HepG2 (cell line): ENCODE data around the gene COPS6. TPM values are rescaled to one million over a fixed set of nuclear protein-coding genes. Genes with fewer than 3 reads are reported as not detected.
A peak's percentile ranks its signal among the peaks of the same experiment; 100 is the strongest.

Experiments used
- BRD4 ChIP-seq: sonication (generic); formaldehyde crosslinking; IDR thresholded peaks from 2 replicates; pipeline ENCODE4 v1.4.0; 2020; ENCODE audit warnings: missing genetic modification reagents
- CREM ChIP-seq, 2 experiments: sonication (generic) in 1 of 2; formaldehyde crosslinking in 1 of 2; IDR thresholded peaks; 2 replicates each; pipeline versions ENCODE4 v1.4.0 to v1.6.1; 2016 to 2020; ENCODE audit warnings: antibody characterized with exemption in 1 of 2, mild to moderate bottlenecking in 1 of 2, missing genetic modification reagents in 1 of 2
- DMAP1 ChIP-seq: IDR thresholded peaks from 2 replicates; pipeline ENCODE4 v1.6.1; 2016
- DNMT1 ChIP-seq: sonication (generic); formaldehyde crosslinking; IDR thresholded peaks from 2 replicates; pipeline ENCODE4 v1.5.1; 2020; ENCODE audit warnings: mild to moderate bottlenecking, missing genetic modification reagents
- DPF2 ChIP-seq: sonication (generic); formaldehyde crosslinking; IDR thresholded peaks from 2 replicates; pipeline ENCODE4 v1.4.0; 2020; ENCODE audit warnings: mild to moderate bottlenecking, low read depth, missing genetic modification reagents, borderline replicate concordance
- FIP1L1 ChIP-seq: fragments of 200-400 bp; formaldehyde crosslinking; IDR thresholded peaks from 2 replicates; pipeline ENCODE4 v1.6.1; 2018; ENCODE audit warnings: low read depth, mild to moderate bottlenecking, low read length, moderate library complexity, borderline replicate concordance; ENCODE audit not compliant: insufficient read depth
- GPN1 ChIP-seq: sonication (generic); formaldehyde crosslinking; IDR thresholded peaks from 2 replicates; pipeline ENCODE4 v1.5.1; 2020; ENCODE audit warnings: missing genetic modification reagents, borderline replicate concordance
- HNRNPLL ChIP-seq: fragments of 200-400 bp; formaldehyde crosslinking; IDR thresholded peaks from 2 replicates; pipeline ENCODE4 v1.6.1; 2017; ENCODE audit warnings: mild to moderate bottlenecking, low read depth, low read length; ENCODE audit not compliant: poor library complexity, severe bottlenecking
- HOXD1 ChIP-seq: sonication (generic); formaldehyde crosslinking; IDR thresholded peaks from 2 replicates; pipeline ENCODE4 v1.5.0; 2020; ENCODE audit warnings: missing genetic modification reagents
- JARID2 ChIP-seq: sonication (generic); formaldehyde crosslinking; IDR thresholded peaks from 2 replicates; pipeline ENCODE4 v1.8.1; 2023; ENCODE audit warnings: missing genetic modification reagents, inconsistent platforms; ENCODE audit not compliant: insufficient replicate concordance
- JDP2 ChIP-seq: sonication (generic); formaldehyde crosslinking; IDR thresholded peaks from 2 replicates; pipeline ENCODE4 v1.8.1; 2022; ENCODE audit warnings: missing genetic modification reagents, borderline replicate concordance
- MAFG ChIP-seq: sonication (generic); formaldehyde crosslinking; IDR thresholded peaks from 2 replicates; pipeline ENCODE4 v1.5.1; 2020; ENCODE audit warnings: mild to moderate bottlenecking, missing genetic modification reagents
- PTBP1 ChIP-seq: fragments of 200-400 bp; formaldehyde crosslinking; IDR thresholded peaks from 2 replicates; pipeline ENCODE4 v1.6.1; 2018; ENCODE audit warnings: low read length, low read depth; ENCODE audit not compliant: poor library complexity, severe bottlenecking
- SAFB2 ChIP-seq: sonication (generic); formaldehyde crosslinking; IDR thresholded peaks from 2 replicates; pipeline ENCODE4 v1.5.1; 2020; ENCODE audit warnings: missing genetic modification reagents, low read depth, mild to moderate bottlenecking, borderline replicate concordance
- SKI ChIP-seq: fragments of 450-650 bp; IDR thresholded peaks from one replicate; pipeline ENCODE4 v1.6.1; 2018; ENCODE audit warnings: mild to moderate bottlenecking; ENCODE audit not compliant: partially characterized antibody
- SRF ChIP-seq: IDR thresholded peaks from 2 replicates; pipeline ENCODE4 v1.6.1; 2011; ENCODE audit warnings: mild to moderate bottlenecking, low read depth, low read length, moderate library complexity
- THAP8 ChIP-seq: sonication (generic); formaldehyde crosslinking; IDR thresholded peaks from 2 replicates; pipeline ENCODE4 v1.5.1; 2020; ENCODE audit warnings: missing genetic modification reagents, mild to moderate bottlenecking, borderline replicate concordance
- ZC3H13 ChIP-seq: sonication (generic); formaldehyde crosslinking; IDR thresholded peaks from 2 replicates; pipeline ENCODE4 v1.8.1; 2023; ENCODE audit warnings: mild to moderate bottlenecking, missing genetic modification reagents, moderate library complexity
- ZMYM4 ChIP-seq: sonication (generic); formaldehyde crosslinking; IDR thresholded peaks from 2 replicates; pipeline ENCODE4 v1.8.1; 2023; ENCODE audit warnings: mild to moderate bottlenecking, missing genetic modification reagents
- ZNF367 ChIP-seq: sonication (generic); formaldehyde crosslinking; IDR thresholded peaks from 2 replicates; pipeline ENCODE4 v1.4.0; 2020; ENCODE audit warnings: missing genetic modification reagents, borderline replicate concordance
- ZNF441 ChIP-seq: sonication (generic); formaldehyde crosslinking; IDR thresholded peaks from 2 replicates; pipeline ENCODE4 v1.7.0; 2021; ENCODE audit warnings: missing genetic modification reagents, borderline replicate concordance
- ZNF510 ChIP-seq: sonication (generic); formaldehyde crosslinking; IDR thresholded peaks from 2 replicates; pipeline ENCODE4 v1.4.0; 2020; ENCODE audit warnings: low read depth, mild to moderate bottlenecking, missing genetic modification reagents
- ZNF746 ChIP-seq: sonication (generic); formaldehyde crosslinking; IDR thresholded peaks from 2 replicates; pipeline ENCODE4 v1.8.0; 2022; ENCODE audit warnings: mild to moderate bottlenecking, missing genetic modification reagents
- polyA plus RNA-seq, 8 experiments: library from polyadenylated mRNA; depleted of rRNA in 3 of 8; stranded (reverse) in 7 of 8; unstranded in 1 of 8; fragments of >200 nt; fragmentation: Illumina TruSeq in 4 of 8; extraction: Trizol in 4 of 8; gene quantifications; 2 replicates each; pipeline versions ENCODE4 v1.2.1 to v1.2.3, GENCODE V29; 2011 to 2016; ENCODE audit warnings: low read depth in 4 of 8, missing spikeins in 1 of 8, mixed read lengths in 1 of 8; ENCODE audit not compliant: insufficient read depth in 1 of 8
- total RNA-seq, 5 experiments: library from RNA; depleted of rRNA; stranded (reverse); fragments of >200 nt; fragmentation: Illumina TruSeq; extraction: Trizol; gene quantifications; 2 replicates each; pipeline ENCODE4 v1.2.3, GENCODE V29; 2016; ENCODE audit warnings: low read depth in 1 of 5
- TF ChIP-seq, protein P1 (sequence below): sonication (generic); formaldehyde crosslinking; IDR thresholded peaks from 2 replicates; pipeline ENCODE4 v1.5.1; 2020; ENCODE audit warnings: mild to moderate bottlenecking, missing genetic modification reagents, borderline replicate concordance
- TF ChIP-seq, protein P2 (sequence below): sonication (generic); formaldehyde crosslinking; IDR thresholded peaks from 2 replicates; pipeline ENCODE4 v1.8.1; 2023; ENCODE audit warnings: mild to moderate bottlenecking, missing genetic modification reagents
- TF ChIP-seq, protein P3 (sequence below): sonication (generic); formaldehyde crosslinking; IDR thresholded peaks from 2 replicates; pipeline ENCODE4 v1.8.1; 2023; ENCODE audit warnings: mild to moderate bottlenecking, missing genetic modification reagents, borderline replicate concordance
- TF ChIP-seq, protein P4 (sequence below): sonication (generic); formaldehyde crosslinking; IDR thresholded peaks from 2 replicates; pipeline ENCODE4 v1.5.0; 2020; ENCODE audit warnings: missing genetic modification reagents

The COPS6 gene
- total and polyA plus RNA-seq, 2 of the 13 experiments (the other 11 are each of a cell fraction or from before 2014, with no cell fraction given): 33.4 to 117 TPM

DNA sequence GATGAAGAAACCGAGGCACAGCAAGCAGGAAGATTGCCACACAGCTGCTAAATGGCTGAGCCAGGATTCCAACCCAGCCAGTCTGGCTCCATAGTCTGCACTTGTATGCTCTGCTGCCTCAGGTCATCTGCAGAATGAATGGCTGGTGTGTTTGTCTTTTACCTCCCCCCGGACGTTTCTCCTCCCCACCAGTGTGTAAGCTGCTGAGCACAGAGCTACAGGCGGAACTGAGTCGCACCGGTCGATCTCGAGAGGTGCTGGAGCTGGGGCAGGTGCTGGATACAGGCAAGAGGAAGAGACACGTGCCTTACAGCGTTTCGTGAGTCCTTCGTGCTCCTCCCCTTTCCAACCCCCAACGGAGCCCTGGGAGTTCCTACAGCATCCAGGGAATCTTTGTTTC, 33.3 kb downstream of the COPS6 start (continued):
- TF ChIP-seq PTBP1 (no peak), HNRNPLL (no peak), SAFB2 (CRISPR knock-in tag) (0 out of 2 replicates have a peak, but pooled peaks have one; percentile 24), ZNF746 (CRISPR knock-in tag) (no peak), BRD4 (CRISPR knock-in tag) (no peak), GPN1 (no peak), THAP8 (CRISPR knock-in tag) (no peak), DPF2 (CRISPR knock-in tag) (no peak), ZNF510 (no peak), ZC3H13 (CRISPR knock-in tag) (no peak; the same call in 1 of the 2 replicates), JDP2 (CRISPR knock-in tag) (no peak), FIP1L1 (no peak), ZNF441 (CRISPR knock-in tag) (peak; percentile 91), DMAP1 (CRISPR knock-in tag) (peak; percentile 74), MAFG (CRISPR knock-in tag) (no peak), ZNF367 (CRISPR knock-in tag) (no peak), SRF (no peak), JARID2 (no peak), HOXD1 (CRISPR knock-in tag) (no peak), ZMYM4 (CRISPR knock-in tag) (no peak), DNMT1 (CRISPR knock-in tag) (no peak), CREM (IDR thresholded peaks at IDR 0.05) (no peak), CREM (CRISPR knock-in tag; IDR thresholded peaks at IDR 0.05) (no peak), SKI (peak; percentile 44)
- TF ChIP-seq, protein P1, sequence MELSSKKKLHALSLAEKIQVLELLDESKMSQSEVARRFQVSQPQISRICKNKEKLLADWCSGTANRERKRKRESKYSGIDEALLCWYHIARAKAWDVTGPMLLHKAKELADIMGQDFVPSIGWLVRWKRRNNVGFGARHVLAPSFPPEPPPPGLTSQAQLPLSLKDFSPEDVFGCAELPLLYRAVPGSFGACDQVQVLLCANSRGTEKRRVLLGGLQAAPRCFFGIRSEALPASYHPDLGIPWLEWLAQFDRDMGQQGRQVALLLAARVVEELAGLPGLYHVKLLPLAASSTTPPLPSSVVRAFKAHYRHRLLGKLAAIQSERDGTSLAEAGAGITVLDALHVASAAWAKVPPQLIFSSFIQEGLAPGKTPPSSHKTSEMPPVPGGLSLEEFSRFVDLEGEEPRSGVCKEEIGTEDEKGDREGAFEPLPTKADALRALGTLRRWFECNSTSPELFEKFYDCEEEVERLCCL (CRISPR knock-in tag): no peak
- TF ChIP-seq, protein P2, sequence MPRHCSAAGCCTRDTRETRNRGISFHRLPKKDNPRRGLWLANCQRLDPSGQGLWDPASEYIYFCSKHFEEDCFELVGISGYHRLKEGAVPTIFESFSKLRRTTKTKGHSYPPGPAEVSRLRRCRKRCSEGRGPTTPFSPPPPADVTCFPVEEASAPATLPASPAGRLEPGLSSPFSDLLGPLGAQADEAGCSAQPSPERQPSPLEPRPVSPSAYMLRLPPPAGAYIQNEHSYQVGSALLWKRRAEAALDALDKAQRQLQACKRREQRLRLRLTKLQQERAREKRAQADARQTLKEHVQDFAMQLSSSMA (CRISPR knock-in tag): no peak
- TF ChIP-seq, protein P3, sequence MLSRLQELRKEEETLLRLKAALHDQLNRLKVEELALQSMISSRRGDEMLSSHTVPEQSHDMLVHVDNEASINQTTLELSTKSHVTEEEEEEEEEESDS (CRISPR knock-in tag): no peak
- TF ChIP-seq, protein P4, sequence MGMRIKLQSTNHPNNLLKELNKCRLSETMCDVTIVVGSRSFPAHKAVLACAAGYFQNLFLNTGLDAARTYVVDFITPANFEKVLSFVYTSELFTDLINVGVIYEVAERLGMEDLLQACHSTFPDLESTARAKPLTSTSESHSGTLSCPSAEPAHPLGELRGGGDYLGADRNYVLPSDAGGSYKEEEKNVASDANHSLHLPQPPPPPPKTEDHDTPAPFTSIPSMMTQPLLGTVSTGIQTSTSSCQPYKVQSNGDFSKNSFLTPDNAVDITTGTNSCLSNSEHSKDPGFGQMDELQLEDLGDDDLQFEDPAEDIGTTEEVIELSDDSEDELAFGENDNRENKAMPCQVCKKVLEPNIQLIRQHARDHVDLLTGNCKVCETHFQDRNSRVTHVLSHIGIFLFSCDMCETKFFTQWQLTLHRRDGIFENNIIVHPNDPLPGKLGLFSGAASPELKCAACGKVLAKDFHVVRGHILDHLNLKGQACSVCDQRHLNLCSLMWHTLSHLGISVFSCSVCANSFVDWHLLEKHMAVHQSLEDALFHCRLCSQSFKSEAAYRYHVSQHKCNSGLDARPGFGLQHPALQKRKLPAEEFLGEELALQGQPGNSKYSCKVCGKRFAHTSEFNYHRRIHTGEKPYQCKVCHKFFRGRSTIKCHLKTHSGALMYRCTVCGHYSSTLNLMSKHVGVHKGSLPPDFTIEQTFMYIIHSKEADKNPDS: no peak
